IPS-18c (cell line): Measurements from ENCODE around the gene TEX28.
"Not testable (repeated sequence)": the region's sequence is repeated elsewhere in the genome, so short reads cannot be mapped to it uniquely, and the experiment has no call there.

Experiments
- H3K4me3 ChIP-seq: 2 replicates; pipeline ENCODE4 v1.7.0; 2013; ENCODE audit warnings: low read depth, mild to moderate bottlenecking, low read length, moderate library complexity; ENCODE audit not compliant: insufficient read depth
- H3K9me3 ChIP-seq: one replicate; pipeline ENCODE4 v1.6.1; 2013; ENCODE audit warnings: mild to moderate bottlenecking, low read length, moderate library complexity; ENCODE audit not compliant: control insufficient read depth, insufficient read depth

Gene TEX28

DNA sequence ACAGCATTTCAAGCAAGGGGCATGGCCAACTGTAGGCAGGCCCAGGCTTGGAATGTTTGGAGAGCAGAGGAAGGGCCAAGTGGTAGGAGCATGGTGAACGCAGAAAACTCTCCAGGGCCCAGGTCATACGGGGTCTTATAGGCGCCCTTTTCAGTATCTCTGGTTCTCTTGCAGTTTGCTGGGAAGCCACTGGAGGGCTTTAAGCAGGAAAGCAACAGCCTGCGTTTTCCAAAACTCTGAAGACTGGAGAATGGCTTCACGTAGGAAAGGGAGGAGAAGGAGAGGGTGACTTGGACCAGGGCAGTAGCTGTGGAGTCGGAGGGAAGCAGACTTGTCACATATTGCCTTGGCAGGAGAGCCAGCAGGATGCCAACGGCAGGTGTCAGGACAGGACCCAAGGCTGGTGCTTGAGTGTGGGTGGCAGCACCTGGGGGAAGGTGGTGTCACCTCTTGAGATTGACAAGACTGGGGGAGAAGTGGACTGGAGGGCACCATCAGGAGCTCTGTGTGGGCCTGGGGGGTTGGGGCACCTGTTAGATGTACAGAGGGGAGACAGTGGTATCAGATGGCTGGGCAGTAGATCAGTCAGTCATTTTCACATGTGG, 22.6 kb upstream of the TEX28 start:
- no peak overlapping the region for H3K4me3 ChIP-seq

GRCh38 chrX:154315416-154315815, 20.5 kb upstream of the TEX28 start:
- Histone ChIP-seq H3K4me3 (no peak overlapping the region), H3K9me3 (peaks cover 7% of the 10 kb centered on the region)

More for the DNA sequence above, 22.6 kb upstream of the TEX28 start:
- H3K9me3 ChIP-seq = peaks cover 7% of the 10 kb centered on the region

DNA sequence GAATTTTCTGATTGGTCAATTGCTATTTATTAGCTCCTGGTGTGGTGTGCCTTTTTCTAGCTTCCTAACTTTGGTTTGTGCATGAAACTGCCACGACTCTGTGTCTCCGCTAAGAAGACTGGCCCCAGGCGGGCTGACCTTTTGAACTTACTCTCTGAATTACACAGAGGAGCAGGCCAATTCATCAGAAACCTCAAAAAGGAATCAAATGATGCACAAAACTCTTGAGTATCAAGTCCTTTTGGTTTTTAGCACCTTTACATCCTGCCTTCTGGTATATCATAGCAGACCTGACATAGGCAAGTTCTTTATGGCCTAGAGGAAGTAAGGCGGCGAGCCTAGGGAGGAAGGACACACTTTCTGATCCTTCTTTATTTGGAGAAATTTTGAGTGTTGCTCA, 18.2 kb upstream of the TEX28 start:
- Histone ChIP-seq H3K4me3 (no peak overlapping the region), H3K9me3 (peaks cover 7% of the 10 kb centered on the region)

- Histone ChIP-seq H3K4me3 (no peak overlapping the region), H3K9me3 (peaks cover 2% of the 10 kb centered on the region)
These were observed 17.2 kb upstream of the TEX28 start for GRCh38 chrX:154312116-154312515.

GRCh38 chrX:154310616-154311536, 16.0 kb upstream of the TEX28 start:
- H3K9me3 ChIP-seq = no peaks in the 10 kb centered on the region

DNA sequence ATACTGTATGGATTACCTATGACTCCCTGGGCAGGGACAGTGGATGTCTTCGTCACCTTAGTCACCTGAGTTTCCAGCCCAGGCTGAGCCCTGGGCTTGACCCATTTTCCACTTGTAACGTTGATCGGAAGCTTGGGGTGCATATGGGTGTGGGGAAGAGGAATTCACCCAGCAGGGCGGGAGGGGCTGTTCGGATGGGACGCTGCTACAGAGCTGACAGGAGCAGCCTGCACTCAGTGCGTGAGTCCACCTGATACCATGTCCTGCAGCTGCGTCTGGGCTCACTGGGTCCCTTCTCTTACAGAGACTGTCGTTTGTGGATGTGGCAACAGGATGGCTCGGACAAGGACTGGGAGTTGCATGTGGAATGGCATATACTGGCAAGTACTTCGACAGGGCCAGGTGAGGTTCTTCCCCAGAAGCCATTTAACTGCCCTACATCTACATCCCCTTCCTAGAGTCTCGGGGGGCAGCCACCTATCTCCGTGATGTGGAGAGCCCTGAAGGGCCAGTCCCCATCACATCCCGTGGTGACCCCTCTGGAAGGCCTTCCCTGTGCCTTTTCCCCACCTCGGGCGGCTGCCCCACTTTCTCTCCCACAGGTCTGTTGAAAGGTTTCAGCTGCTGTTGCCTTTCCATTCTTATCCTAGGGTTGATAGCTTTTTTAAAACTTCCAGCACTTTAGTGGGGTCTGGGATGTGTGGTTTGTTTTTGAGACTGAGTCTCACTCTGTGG, 14.3 kb upstream of the TEX28 start:
- no peaks in the 10 kb centered on the region for H3K9me3 ChIP-seq

More at GRCh38 chrX:154310616-154311536, 16.0 kb upstream of the TEX28 start:
- H3K4me3 ChIP-seq = no peak overlapping the region

GRCh38 chrX:154308108-154308946, 13.4 kb upstream of the TEX28 start:
- no peak overlapping the region for H3K4me3 ChIP-seq
- H3K9me3 ChIP-seq = peaks cover 5% of the 10 kb centered on the region

More for the DNA sequence above, 14.3 kb upstream of the TEX28 start:
- no peak overlapping the region for H3K4me3 ChIP-seq

- Histone ChIP-seq H3K9me3 (peaks cover 7% of the 10 kb centered on the region), H3K4me3 (no peak overlapping the region)
These were observed 12.3 kb upstream of the TEX28 start for GRCh38 chrX:154307202-154307601.

GRCh38 chrX:154305541-154306205, 10.7 kb upstream of the TEX28 start:
- H3K9me3 ChIP-seq = peaks cover 11% of the 10 kb centered on the region

GRCh38 chrX:154304846-154305245, 9.9 kb upstream of the TEX28 start:
- H3K9me3 ChIP-seq = peaks cover 11% of the 10 kb centered on the region

More at GRCh38 chrX:154305541-154306205, 10.7 kb upstream of the TEX28 start:
- H3K4me3 ChIP-seq = no peak overlapping the region

DNA sequence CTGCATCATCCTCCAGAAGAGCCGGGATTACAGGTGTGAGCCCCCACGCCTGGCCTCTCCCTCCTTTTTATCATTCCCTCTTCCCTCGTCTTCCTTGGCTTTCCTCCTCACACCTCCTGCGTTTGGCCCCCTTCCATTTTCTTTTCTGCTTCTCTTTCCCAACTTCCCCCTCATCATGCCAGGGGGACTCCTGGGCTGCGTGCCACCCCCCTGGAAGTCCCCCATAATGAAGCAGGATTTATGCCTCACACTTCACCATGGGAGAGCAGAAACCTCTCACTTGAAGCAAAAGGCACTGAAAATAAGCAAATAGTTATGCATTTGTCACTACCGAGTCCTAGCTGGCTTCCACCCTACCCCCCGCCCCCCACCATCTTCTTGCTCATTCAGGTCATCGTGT, 8.6 kb upstream of the TEX28 start:
- Histone ChIP-seq H3K9me3 (peaks cover 11% of the 10 kb centered on the region), H3K4me3 (no peak overlapping the region)

More at GRCh38 chrX:154304846-154305245, 9.9 kb upstream of the TEX28 start:
- H3K4me3 ChIP-seq = no peak overlapping the region

DNA sequence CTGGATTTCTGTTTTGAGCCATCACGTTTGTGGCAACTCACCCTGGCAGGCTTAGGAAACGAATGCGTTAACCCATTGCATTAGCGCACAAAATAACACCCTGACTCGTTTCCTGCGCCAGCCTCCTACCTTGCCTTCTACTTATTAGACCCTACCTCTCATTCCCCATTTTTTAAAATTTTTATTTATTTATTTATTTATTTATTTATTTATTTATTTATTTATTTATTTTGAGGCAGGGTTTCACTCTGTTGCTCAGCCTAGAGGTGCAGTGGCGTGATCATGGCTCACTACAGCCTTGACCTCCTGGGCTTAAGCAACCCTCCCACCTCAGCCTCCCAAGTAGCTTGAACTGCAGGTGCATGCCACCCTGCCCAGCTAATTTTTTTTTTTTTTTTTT, 8.1 kb upstream of the TEX28 start:
- not testable (repeated sequence) for H3K4me3 ChIP-seq
- peaks cover 11% of the 10 kb centered on the region for H3K9me3 ChIP-seq

DNA sequence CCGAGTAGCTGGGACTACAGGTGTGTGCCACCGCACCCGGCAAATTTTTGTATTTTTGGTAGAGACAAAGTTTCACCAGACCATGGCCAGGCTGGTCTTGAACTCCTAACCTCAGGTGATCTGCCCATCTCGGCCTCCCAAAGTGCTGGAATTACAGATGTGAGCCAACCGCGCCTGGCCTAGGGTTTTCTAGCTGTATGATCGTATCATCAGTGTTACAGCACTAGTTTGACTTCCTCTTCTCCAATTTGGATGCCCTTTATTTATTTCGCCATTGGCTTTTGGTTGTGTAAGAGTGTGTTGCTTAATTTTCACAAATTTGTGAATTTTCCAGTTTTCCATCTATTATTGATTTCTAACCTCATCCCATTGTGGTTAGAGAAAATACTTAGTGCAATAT, 5.9 kb upstream of the TEX28 start:
- peaks cover 11% of the 10 kb centered on the region for H3K9me3 ChIP-seq
- H3K4me3 ChIP-seq = no peak overlapping the region

DNA sequence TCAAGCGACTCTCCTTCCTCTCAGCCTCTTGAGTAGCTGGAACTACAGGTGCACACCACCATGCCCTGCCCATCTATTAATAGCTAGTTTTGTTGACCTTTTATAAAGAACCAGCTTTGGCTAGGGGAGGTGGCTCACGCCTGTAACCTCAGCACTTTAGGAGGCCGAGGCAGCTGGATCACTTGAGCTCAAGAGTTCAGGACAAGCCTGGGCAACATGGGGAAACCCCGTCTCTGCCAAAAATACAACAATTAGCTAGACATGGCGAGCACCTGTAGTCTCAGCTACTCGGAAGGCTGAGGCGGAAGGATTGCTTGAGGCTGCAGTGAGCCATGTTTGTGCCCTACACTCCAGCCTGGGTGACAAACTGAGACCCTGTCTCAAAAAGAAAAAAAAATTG, 3.4 kb upstream of the TEX28 start:
- Histone ChIP-seq H3K9me3 (peaks cover 14% of the 10 kb centered on the region), H3K4me3 (no peak overlapping the region)

- Histone ChIP-seq H3K9me3 (peaks cover 12% of the 10 kb centered on the region), H3K4me3 (no peak overlapping the region)
These were observed 1.8 kb upstream of the TEX28 start for GRCh38 chrX:154296731-154297130.

DNA sequence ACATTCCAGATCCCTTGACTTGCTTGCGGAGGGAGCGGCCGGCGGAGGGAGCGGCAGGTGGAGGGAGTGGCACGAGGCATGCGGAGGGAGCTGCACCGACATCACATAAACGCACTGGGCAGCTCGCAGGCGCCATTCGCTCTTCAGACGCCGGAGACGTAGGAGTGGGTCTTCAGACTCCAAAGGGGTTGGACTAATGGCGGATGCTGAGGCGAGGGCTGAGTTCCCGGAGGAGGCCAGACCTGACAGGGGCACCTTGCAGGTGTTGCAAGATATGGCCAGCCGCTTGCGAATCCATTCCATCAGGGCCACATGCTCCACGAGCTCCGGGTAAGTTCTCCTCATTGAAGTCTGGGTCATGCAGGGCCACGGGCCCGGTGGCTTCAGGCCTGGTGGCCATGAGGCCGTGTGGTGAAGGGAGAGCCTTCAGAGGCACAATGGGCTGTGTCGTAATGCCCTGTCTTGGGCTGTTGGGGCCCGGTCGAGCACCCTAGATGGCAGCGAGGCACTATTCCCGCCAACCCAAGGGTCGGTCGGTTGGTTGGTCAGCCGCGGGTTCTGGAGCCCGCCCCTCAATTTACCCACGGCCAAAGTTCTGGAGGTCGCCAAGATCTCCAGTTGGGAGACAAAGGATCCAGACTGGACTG, 863 bp upstream of the TEX28 start, which contains the start of gene TKTL1:
TKTL1 (plus strand) TSS at position 132 of the 647 bp plus-strand sequence; CDS start at position 197, 65 bp downstream.
- Histone ChIP-seq H3K9me3 (peaks cover 9% of the 10 kb centered on the region), H3K4me3 (no peak within 1 kb of the TSS)
